Sigmoid colon (tissue), 4 donors: Measurements from ENCODE around the gene KLHL29.

ENCODE experiments used
- EP300 ChIP-seq, 4 donors: sonication (generic); formaldehyde crosslinking; IDR thresholded peaks; one replicate each; pipeline ENCODE4 v1.6.1; 2017; ENCODE audit warnings: antibody characterized with exemption in 4 of 4
- POLR2AphosphoS5 ChIP-seq, 4 donors: sonication (generic); formaldehyde crosslinking; IDR thresholded peaks; one replicate each; pipeline ENCODE4 v1.6.1; 2017; ENCODE audit warnings: antibody characterized with exemption in 4 of 4

- no peak for TF ChIP-seq EP300 (IDR thresholded peaks at IDR 0.05)
- TF ChIP-seq POLR2AphosphoS5 (IDR thresholded peaks at IDR 0.05): no peak
Measured at GRCh38 chr2:23482188-23482587, 97.2 kb downstream of the KLHL29 start.
